ENCODE results near the gene FUBP3.

- no peak for TF ChIP-seq CTCF (IDR thresholded peaks at IDR 0.05)
- no peak for TF ChIP-seq POLR2A (IDR thresholded peaks at IDR 0.05)
- TF ChIP-seq POLR2AphosphoS5 (IDR thresholded peaks at IDR 0.05) = no peak
Observed at GRCh38 chr9:130616451-130616850, 37.1 kb downstream of the FUBP3 start.

All from gastroesophageal sphincter (tissue), 3 donors.